ENCODE results near the gene SPRYD4.
A peak's percentile ranks its signal among the peaks of the same experiment; 100 is the strongest.

SPRYD4 gene

DNA sequence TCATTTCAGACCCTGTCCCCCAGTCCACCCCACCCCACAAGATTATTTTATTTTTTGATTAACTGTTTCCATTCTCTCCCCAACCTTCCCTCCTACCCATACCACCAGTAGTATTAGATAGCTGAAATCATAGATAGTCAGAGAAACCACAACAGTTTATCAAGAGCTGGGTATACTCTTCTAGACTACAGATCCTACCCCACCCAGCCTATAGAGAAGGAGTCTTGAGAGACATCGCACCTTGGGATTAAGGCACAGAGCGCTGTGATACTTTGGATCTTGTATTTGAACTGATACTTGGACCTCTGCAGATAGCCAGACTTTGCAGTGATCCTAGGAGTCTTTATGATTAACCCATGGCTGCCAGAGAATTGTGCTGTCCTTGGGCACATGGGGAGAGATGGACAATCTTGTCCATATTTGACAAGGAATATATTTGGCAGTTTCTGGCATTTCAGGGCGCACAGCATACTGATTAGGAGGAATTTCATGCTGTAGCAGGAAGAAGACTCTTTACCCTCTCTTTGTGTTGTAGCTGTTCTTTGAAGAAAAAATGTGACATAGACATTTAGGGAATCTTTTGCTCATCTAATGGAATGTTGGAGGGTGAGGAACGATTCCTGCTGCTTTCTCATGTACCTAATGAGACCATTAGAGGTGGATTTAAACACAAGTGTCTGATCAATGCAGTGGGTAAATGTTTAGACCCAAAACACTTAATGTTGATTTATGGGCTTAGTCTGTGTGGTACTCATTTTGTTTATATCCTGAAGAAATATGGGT lies 54.2 kb downstream of the SPRYD4 start:
- DNase-seq, result peak; percentile 47

DNA sequence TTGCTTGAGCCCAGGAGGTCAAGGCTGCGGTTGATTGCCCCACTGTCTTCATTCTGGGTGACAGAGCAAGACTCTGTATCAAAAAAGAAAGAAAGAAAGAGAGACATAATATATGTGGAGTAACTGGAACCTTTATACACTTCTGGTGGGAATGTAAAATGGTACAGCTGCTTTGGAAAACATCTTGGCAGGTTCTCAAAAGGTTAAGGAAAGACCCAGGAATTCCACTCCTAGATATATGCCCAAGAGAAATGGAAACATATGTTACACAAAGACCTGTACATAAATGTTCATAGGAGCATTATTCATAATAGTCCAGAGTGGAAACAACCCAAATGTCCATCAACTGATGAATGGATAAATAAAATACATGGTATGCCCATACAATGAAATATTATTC lies 60.5 kb downstream of the SPRYD4 start:
- peak; percentile 25 for DNase-seq

All from EL (cell line).